ENCODE measurements around the gene SULT2B1.

Gene SULT2B1

DNA sequence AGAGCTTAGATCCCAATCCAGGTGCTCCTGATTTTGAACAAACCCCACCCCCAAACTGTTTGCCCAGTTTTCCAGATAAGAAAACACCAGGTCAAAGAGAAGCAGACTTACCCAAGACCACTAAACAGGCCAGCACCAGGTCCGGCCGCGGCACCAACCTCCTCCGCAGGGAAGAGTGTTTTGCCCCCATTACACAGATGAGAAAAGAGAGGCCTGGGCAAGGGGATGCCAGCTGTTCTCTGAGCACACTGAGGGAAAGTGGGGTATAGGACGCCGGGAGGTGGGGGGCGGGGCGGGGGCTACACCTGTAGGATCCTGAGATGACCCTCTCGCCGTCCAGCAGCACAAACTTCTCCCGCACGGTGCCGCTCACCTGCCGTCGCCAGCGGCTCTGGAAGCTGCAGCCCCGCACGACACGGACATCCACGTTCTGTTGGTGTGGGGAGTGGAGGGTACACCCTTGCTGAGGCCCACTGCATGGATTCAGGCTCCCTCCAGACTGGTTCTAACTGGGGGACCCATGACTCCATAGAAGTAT, 57.7 kb downstream of the SULT2B1 start:
- no peak for TF ChIP-seq ZNF274 (IDR thresholded peaks at IDR 0.05; ENCODE audit: low read depth, low read length)
- no peak overlapping the region for H3K4me3 ChIP-seq (ENCODE audit: low read length)

DNA sequence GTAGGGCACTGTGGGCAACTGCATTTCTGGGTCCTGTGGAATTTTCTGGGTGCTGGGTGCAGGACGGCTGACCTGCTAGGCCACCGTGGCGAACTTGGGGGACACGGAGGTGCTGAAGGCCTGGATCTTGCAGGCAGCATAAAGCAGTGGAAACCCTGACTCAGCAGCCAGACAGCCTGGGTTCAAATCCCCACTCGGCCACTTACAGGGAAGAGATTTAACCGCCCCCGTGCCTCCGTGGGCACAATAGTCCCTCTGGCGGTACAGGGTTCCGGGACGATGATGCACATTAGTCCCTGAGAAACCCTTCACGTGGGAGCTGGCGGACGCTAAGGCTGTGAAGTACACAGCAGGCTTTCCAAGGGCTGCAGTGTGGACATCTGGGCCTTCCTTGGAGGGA, 59.9 kb downstream of the SULT2B1 start:
- H3K4me3 ChIP-seq (ENCODE audit: low read length) = no peak overlapping the region
- no peak for TF ChIP-seq ZNF274 (IDR thresholded peaks at IDR 0.05; ENCODE audit: low read depth, low read length)

DNA sequence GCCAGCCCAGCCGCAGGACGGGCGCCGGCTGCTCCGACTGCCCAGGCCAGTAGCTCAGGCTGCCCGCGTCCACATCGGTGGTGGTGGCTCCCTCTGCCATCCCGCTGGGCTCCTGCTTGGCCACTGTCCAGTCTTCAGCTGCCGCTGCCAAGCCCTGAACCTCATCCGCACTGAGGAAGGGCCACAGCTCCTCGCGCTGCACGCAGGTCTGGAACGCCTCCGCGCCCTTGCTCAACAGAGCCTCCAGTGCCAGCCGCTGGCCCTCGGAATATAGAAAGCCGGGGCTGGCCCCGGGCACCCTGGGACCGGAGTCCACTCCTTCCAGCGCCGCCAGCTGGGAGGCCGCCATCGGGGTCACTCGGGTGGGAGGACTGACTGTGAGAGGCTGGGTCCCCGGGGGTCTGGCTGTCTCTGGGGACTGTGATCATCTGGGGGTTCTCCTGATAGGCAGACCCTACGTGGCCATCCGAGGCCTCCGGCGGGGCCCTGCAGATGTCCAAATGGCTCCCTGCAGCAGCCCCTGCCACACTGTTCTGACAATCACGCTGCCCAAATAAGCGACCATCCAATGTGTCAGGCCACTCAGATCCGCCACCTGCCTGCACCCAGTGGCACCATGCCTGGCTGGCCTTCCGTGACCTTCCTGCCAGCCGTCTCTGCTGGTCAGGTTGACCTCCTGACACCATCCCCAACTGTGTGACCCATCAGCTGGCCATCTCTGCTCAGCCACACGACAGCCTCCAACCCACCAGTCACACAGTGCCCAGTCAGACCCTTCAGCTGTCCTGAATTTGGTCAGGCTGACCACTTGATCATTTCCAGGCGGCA, 61.3 kb downstream of the SULT2B1 start:
- H3K4me3 ChIP-seq (ENCODE audit: low read length) = no peak overlapping the region
- no peak for TF ChIP-seq ZNF274 (IDR thresholded peaks at IDR 0.05; ENCODE audit: low read depth, low read length)

DNA sequence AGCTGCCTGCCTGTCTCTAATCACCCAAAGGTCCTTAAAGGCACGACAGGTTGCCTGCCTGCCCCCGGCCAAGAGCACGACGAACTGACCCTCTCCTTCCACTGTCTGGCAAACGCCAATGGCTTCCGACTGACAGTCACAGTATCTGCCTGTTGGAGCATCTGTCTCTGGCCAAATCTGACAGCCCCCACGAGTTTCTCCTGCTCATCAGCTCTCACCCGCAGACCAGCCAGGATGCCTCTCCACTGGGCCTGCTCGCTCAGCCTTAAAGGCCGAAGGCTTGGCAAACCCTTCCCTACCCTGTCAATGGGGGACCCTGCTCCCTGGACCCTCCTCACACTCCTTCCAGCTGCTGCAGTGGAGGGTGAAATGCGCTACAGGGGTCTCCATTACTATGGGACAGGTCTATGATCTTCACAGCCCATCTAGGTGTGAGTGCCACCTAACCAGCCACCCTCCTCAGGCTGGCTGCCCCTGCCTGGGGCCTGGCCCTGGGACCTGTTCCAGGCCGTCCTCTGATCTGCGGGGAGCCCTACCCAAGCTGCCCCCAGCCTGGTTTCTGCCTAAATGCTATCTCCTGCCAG, 62.0 kb downstream of the SULT2B1 start:
- H3K4me3 ChIP-seq (ENCODE audit: low read length) = no peak overlapping the region
- TF ChIP-seq ZNF274 (IDR thresholded peaks at IDR 0.05; ENCODE audit: low read depth, low read length) = no peak

DNA sequence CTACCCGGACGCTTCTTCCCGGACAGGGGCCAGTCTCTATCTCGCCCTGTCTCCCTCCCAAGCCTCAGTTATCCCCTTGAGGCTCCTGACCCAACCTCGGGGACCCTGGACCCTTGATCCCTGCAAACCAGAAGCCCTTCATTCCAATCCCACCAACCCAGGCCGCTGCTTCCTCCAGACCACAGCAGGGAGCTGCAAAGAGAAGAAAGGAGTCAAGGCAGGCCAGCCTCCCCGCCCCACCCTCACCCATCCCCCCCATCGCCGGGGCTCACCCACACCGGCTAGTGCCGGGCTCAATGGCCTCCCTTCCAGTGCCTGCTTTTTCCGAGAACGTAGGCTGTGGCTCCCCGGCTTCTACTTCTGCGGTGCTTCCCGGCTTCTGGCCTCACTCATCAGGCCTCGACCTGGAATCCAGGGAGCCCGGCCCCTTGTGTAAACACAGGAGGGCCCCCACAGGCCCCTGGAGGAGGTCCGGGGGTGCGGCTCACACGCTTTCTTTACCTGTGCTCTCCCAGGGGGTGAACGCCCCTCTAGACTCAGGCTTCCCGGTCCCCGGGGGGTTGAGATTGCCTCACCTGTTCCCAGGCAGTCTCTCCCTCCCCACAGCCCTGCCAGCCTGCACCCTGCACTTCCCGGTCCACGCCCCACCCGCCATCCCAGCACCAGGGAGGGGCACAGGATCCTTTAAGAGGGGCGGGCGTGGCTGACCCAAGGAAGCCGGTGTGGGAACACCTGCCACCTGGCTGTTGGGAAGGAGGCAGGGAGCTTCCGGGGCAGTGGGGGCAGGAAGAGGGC, 62.7 kb downstream of the SULT2B1 start, which contains the start of gene FAM83E:
Gene FAM83E (minus strand): TSS at position 641 of the 795 bp plus-strand sequence. CDS start 1,704 bp downstream, outside the sequence.
- H3K4me3 ChIP-seq (ENCODE audit: low read length) = no peak within 1 kb of the TSS
- TF ChIP-seq ZNF274 (IDR thresholded peaks at IDR 0.05; ENCODE audit: low read depth, low read length) = no peak

DNA sequence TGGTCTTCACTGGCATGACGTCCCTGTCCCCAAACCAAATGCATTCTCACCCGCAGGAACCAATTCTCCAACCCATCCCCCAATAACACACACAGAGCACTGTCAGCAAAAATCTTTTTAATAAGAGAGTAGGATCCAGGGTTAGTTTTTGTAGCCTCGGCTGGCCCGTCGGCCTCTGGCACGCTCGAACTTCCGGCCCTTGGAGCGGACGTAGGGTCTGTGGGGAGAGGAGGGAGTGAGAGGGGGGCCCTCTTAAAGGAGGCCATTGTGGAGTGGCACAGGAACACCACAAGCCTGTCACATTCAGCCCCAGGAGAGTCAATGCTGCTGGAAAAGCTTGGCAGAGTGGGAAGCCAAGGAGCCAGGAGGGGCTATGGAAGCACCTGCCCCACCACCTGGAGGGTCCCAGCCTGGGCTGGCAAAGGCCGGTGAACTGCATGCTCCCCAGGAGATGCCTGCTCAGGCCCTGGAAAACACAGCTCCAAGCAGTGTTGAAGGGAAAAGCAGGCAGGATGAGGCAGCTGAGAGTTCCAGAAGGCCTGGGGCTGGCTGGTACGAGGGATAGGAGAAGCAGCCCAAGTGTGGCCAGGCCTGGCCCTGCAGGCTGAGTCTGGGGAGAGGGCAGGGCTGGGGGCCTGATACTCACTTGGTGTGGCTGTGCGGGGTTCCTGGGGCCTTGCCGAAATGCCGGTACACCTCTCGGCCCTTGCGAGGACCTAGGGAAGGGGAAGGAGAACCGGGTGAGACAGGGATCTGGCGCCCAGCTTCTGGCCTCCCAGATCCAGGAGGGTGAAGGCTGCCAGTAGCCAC, 63.5 kb downstream of the SULT2B1 start:
- no peak for TF ChIP-seq ZNF274 (IDR thresholded peaks at IDR 0.05; ENCODE audit: low read depth, low read length)
- H3K4me3 ChIP-seq (ENCODE audit: low read length) = no peak overlapping the region

DNA sequence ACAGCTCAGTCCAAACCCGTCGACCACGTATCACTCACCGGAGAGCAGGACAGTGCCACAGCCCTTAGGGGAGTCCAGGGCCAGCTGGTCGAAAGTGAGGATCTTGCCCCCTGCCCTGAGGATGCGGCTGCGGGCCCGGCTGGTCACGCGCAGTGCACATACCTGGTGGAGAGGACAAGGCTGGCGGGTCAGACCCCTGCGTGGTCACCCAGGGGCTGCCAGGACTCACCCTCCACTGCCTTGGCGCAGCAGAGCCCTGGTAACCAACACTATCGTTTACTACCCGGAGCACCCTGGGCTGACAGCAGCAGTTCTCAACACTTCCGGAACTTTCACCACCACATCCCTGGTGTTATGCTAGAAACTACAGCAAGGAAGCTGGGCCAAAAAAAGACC, 64.1 kb downstream of the SULT2B1 start:
- no peak overlapping the region for H3K4me3 ChIP-seq (ENCODE audit: low read length)
- no peak for TF ChIP-seq ZNF274 (IDR thresholded peaks at IDR 0.05; ENCODE audit: low read depth, low read length)

DNA sequence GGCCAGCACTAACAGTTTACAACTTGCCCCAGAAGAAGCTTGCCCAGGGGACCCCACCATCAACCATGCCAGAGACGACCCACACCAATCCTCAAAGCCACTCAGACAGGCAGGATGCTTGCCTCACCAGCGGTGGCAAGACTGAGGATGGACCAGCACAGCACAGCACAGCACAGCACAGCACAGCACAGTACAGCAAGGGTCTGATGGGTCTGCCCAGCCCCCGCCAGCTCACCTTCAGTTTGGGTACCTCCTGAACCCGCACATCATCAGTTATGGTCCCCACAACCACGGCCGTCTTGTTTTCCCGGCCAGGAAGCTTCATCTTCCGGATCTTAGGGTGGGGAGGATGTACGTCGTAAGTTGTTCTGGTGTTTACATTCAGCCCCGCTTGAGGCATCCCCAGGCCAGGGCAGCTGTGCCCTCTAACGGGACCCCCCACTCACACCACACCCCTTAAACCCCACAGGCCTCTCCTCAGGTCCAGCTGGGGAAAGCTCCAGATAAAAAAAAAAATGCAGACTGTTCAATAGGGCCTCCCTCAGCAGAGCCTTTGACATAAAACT, 64.6 kb downstream of the SULT2B1 start:
- TF ChIP-seq ZNF274 (IDR thresholded peaks at IDR 0.05; ENCODE audit: low read depth, low read length) = no peak
- H3K4me3 ChIP-seq (ENCODE audit: low read length) = no peak overlapping the region

DNA sequence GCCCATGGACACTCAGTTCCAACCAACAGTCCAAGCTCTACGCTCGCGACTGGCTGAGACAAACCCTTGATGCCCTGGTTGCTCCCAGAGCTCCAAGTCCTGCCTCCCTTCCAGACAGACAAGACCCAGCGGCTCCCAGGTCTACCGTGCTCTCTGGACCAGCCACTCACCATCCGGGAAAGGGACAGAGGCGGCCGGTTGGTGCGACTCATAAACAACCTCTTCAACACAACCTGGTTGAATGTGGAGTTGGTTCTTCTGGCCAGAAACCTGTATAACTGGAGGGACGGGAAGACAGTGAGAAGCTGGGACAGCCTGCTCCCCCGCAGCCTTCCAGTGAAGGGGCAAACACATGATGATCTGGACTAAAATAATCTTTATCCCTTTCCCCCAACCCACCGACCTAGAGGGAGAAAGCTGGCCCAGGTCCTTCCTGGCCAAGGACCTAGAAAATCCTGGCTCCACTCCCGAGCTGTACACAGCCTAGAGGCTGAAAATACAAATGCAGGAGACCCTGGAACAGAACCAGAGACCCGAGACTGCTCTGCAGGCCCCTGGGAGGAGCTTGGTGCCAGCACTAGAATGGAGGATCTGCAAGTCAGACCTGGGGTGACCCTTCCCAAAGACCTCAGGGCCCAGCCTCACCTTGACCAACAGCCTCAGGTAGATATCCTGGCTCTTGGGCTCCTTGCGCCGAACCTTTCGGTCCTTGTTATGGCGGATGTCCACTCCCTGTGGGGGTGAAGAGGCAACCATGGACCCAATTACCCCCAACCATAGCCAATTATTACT, 65.4 kb downstream of the SULT2B1 start:
- H3K4me3 ChIP-seq (ENCODE audit: low read length) = peak overlapping the region; percentile 97
- TF ChIP-seq ZNF274 (IDR thresholded peaks at IDR 0.05; ENCODE audit: low read depth, low read length) = no peak

DNA sequence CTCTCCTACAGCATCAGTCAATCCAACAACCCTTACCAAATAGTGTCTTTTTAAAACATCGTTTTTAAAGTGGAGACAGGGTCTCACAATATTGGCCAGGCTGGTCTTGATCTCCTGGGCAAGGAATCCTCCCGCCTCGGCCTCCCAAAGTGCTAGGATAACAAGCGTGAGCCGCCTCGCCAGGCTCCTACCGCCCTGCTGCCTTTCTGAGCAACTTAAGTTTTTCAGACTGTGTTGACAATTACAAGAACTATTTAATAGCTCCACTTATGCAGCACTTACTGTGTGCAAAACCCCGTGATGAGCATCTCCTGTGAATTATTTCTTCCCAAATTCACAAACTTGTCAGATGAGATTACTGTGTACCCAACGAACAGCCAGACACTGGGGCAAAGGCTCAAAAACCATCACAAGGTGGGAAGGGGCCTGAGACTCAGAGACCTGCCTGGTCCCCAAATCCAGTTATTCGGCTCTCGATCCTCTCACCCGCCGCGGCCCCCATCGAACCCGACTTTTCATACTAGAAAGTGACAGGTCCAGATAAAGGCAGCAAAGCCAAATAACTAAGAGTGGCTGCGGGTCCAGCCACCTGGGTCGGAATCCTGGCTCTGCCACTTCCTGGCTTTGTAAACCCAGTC, 66.4 kb downstream of the SULT2B1 start:
- no peak for TF ChIP-seq ZNF274 (IDR thresholded peaks at IDR 0.05; ENCODE audit: low read depth, low read length)
- H3K4me3 ChIP-seq (ENCODE audit: low read length) = peak overlapping the region; percentile 97

DNA sequence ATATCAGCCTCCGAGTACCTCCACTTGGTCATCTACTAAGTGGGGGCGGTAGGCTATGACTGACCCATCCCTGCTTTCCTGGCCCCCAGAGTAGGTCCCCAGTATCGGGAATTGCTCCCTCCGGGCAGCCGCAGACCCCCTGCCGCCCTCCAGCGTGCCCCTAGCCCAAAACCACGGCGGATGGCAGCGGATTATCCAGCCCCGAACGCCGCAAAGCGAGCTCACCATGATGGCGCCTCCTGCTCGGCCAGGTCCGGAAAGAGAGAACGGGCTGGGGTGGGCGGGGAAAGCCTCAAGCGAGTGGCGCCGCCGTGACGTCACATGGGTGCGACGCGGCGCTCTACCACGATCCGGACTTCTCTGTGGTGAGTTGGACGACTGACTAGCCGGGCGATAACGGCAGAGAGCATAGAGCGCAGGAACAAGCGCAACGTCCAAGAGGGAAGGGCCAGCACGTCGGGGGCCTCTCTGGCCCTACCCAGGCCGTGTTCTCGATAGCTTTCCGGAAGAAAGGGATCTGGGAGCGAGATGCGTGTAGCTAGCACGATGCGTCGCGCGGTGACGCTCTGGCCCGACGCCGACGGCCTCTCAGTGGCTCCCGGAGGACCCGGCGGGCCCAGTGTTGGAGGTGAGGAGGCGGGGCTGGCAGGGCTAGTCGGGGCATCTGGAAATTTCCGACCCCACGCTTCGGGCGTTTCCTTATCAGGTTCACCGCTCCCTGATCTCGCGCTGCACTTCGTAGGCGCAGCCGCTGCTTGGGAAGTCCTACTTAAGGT, 67.1 kb downstream of the SULT2B1 start, which contains the start of the genes RPL18 and SPHK2:
Gene RPL18 (minus strand): TSS at position 263 of the 776 bp plus-strand sequence. CDS start 35 bp downstream, at position 228.
Gene SPHK2 (plus strand): TSS at position 591 of the 776 bp plus-strand sequence. CDS start 1,009 bp downstream, outside the sequence.
- TF ChIP-seq ZNF274 (IDR thresholded peaks at IDR 0.05; ENCODE audit: low read depth, low read length) = no peak
- H3K4me3 ChIP-seq (ENCODE audit: low read length) = peak within 1 kb of the TSS; percentile 97

Measured in GM08714 (cell line).